Heart right ventricle (tissue), 16 donors: ENCODE data around the gene SPAG4. TPM values are rescaled to one million over a fixed set of nuclear protein-coding genes. Genes with fewer than 3 reads are reported as not detected.
A peak's percentile ranks its signal among the peaks of the same experiment; 100 is the strongest.

Source experiments
- ATAC-seq, 8 donors: fragments of 200-7000 bp; cut with Tn5 transposase; one replicate each; pipeline ENCODE4 v1.9.1; 2020; ENCODE audit warnings: mild to moderate bottlenecking in 8 of 8, moderate library complexity in 8 of 8, moderate number of reproducible peaks in 1 of 8
- DNase-seq, 2 donors: peaks; one replicate each; pipeline ENCODE4 v3.0.0-alpha.2; 2020
- H3K27ac ChIP-seq, 10 donors: fragments of 200-600 bp; sonication (generic) in 2 of 10; one replicate each; pipeline versions ENCODE4 v1.5.0 to v1.8.0; 2020 to 2022; ENCODE audit warnings: mild to moderate bottlenecking in 3 of 10
- H3K27me3 ChIP-seq, 7 donors: fragments of 200-600 bp; one replicate each; pipeline ENCODE4 v1.8.0; 2021 to 2022; ENCODE audit warnings: mild to moderate bottlenecking in 2 of 7
- H3K36me3 ChIP-seq, 9 donors: fragments of 200-600 bp; sonication (generic) in 1 of 9; one replicate each; pipeline versions ENCODE4 v1.5.0 to v1.8.0; 2020 to 2022; ENCODE audit warnings: mild to moderate bottlenecking in 2 of 9
- H3K4me1 ChIP-seq, 9 donors: fragments of 200-600 bp; sonication (generic) in 1 of 9; one replicate each; pipeline versions ENCODE4 v1.5.0 to v1.8.0; 2020 to 2022; ENCODE audit warnings: mild to moderate bottlenecking in 4 of 9
- H3K4me3 ChIP-seq, 10 donors: fragments of 200-600 bp; sonication (generic) in 2 of 10; one replicate each; pipeline versions ENCODE4 v1.5.0 to v1.8.0; 2020 to 2022; ENCODE audit warnings: mild to moderate bottlenecking in 7 of 10, moderate library complexity in 2 of 10
- H3K9me3 ChIP-seq, 11 donors: fragments of 200-600 bp in 10 of 11; sonication (generic) in 2 of 11; one replicate each; pipeline versions ENCODE4 v1.5.0 to v1.8.0; 2013 to 2022; ENCODE audit warnings: mild to moderate bottlenecking in 2 of 11, control low read depth in 1 of 11, moderate library complexity in 1 of 11
- CTCF ChIP-seq, 9 donors: fragments of 200-600 bp; sonication (generic) in 2 of 9; IDR thresholded peaks; one replicate each; pipeline versions ENCODE4 v1.5.0 to v1.8.0; 2021 to 2022; ENCODE audit warnings: antibody characterized with exemption in 9 of 9, mild to moderate bottlenecking in 5 of 9, moderate library complexity in 1 of 9
- WGBS, 2 donors: extraction: QIAGEN DNeasy Blood & Tissue Kit; methylation state at CpG; one replicate each; pipeline ENCODE4 v1.1.7; 2013; ENCODE audit warnings: inconsistent platforms in 1 of 2; 5-methylcytosine and 5-hydroxymethylcytosine counted together
- intact Hi-C, 10 donors: fragments of 100-400 bp; cut with DNase I; formaldehyde crosslinking; loops; one replicate each; pipeline versions ENCODE4 v1.11.1 to v1.14.2; 2022
- polyA plus RNA-seq, 2 donors: library from polyadenylated mRNA; stranded (reverse); fragments of 200-250 nt; gene quantifications; one replicate each; pipeline ENCODE4 v1.2.3, GENCODE V29; 2013
- total RNA-seq, 10 donors: library from RNA; stranded (reverse); fragmentation: NEBNext Ultra II Directional in 3 of 10; extraction: Animal tissue kit (Norgen Biotek cat#: 25700) in 3 of 10; gene quantifications; one replicate each; pipeline versions ENCODE4 v1.2.1 to v1.2.4, GENCODE V29; 2021 to 2023
- donor health status: Arrhythmogenic right ventricular cardiomyopathy.
- donor health status: ischemic (EF 13 %, LVEDD 7.1; RV severe dilation, severe dysfunction).
- donor health status: healthy with polysubstance abuse.
- donor health status: DM: no; HTN: yes; CAD: no.
- donor health status: DM: no; HTN: no; CAD: no.
- donor health status: ischemic (EF 25% LVEDD 6.9; RV normal size, moderate dysfunction).
- donor health status: ischemic (EF 25% LVEDD 5.7; RV mildly dilated, moderate dysfunction).
- donor health status: healthy.
- donor health status: DM: yes; HTN: yes; CAD: no.
- donor health status: Ischemic cardiomyopathy.
- donor health status: ischemic (EF 35%, LVEDD 5.7; RV mildly dilated, moderate dysfunction).
- donor health status: nonischemic (EF 11% LVEDD 7.7; RV severe dilation, severe dysfunction).
- donor health status: DM: yes; HTN: yes; CAD: no.
- donor health status: PGD.
- donor health status: ischemic (EF 29% LVEDD 5.4; RV normal size, mild dysfunction).
- donor health status: nonischemic (EF 23%, LVEDD 6.1; RV moderate dilation, normal function).

Gene SPAG4
- total and polyA plus RNA-seq, 12 donors = 2.7 to 11.7 (median 4.3) TPM

- H3K27me3 ChIP-seq = peaks cover 0 to 35% (median 21%) of the 10 kb centered on the region in 7 donors
- no peak for TF ChIP-seq CTCF (IDR thresholded peaks at IDR 0.05)
- no peak overlapping the region for H3K4me3 ChIP-seq
- 92 to 95% methylated on average over 15 of the region's 15 CpGs for WGBS, 2 donors
- no peaks in the 10 kb centered on the region for H3K36me3 ChIP-seq
- H3K9me3 ChIP-seq = no peaks in the 10 kb centered on the region
- no peak overlapping the region for H3K27ac ChIP-seq
- no peak for ATAC-seq
- DNase-seq = no peak
- intact Hi-C loops = loop anchor here in 1 of 10 donors (10.0 kb wide), 1 partner anchor 282 kb away; no protein-coding TSS in a partner anchor
- H3K4me1 ChIP-seq = peaks cover 0 to 18% (median 17%) of the 10 kb centered on the region in 9 donors
These were observed 12.7 kb upstream of the SPAG4 start for GRCh38 chr20:35602851-35603495.

GRCh38 chr20:35603695-35604448 lies 11.8 kb upstream of the SPAG4 start:
- no peak for ATAC-seq
- 95% methylated on average over 11 of the region's 11 CpGs for WGBS, 2 donors

GRCh38 chr20:35604449-35604747 lies 11.2 kb upstream of the SPAG4 start:
- Histone ChIP-seq H3K4me1 (peaks cover 0 to 18% (median 17%) of the 10 kb centered on the region in 9 donors), H3K27me3 (peaks cover 0 to 31% (median 21%) of the 10 kb centered on the region in 7 donors), H3K27ac (no peak overlapping the region), H3K4me3 (no peak overlapping the region), H3K9me3 (no peaks in the 10 kb centered on the region), H3K36me3 (no peaks in the 10 kb centered on the region)
- intact Hi-C loops = loop anchor here in 1 of 10 donors (10.0 kb wide), 1 partner anchor 280 kb away; no protein-coding TSS in a partner anchor
- ATAC-seq (no peak), DNase-seq (no peak)
- TF ChIP-seq CTCF (IDR thresholded peaks at IDR 0.05) = peak in 5 of 9 donors; percentile 8 to 30 (median 16)
- 65 to 66% methylated on average over 4 of the region's 4 CpGs for WGBS, 2 donors

More at GRCh38 chr20:35603695-35604448, 11.8 kb upstream of the SPAG4 start:
- peaks cover 0 to 18% (median 17%) of the 10 kb centered on the region in 9 donors for H3K4me1 ChIP-seq
- no peaks in the 10 kb centered on the region for H3K9me3 ChIP-seq
- DNase-seq = no peak
- TF ChIP-seq CTCF (IDR thresholded peaks at IDR 0.05) = no peak
- no peaks in the 10 kb centered on the region for H3K36me3 ChIP-seq
- no peak overlapping the region for H3K27ac ChIP-seq
- H3K27me3 ChIP-seq = peaks cover 0 to 35% (median 21%) of the 10 kb centered on the region in 7 donors
- intact Hi-C loops = loop anchor here in 1 of 10 donors (10.0 kb wide), 1 partner anchor 281 kb away; no protein-coding TSS in a partner anchor
- no peak overlapping the region for H3K4me3 ChIP-seq

GRCh38 chr20:35606127-35606526 lies 9.5 kb upstream of the SPAG4 start:
- peaks cover 0 to 14% (median 7%) of the 10 kb centered on the region in 7 donors for H3K27me3 ChIP-seq
- no peak for DNase-seq
- no peak for ATAC-seq
- intact Hi-C loops = loop anchor here in 1 of 10 donors (10.0 kb wide), 1 partner anchor 279 kb away; no protein-coding TSS in a partner anchor
- no peak overlapping the region for H3K27ac ChIP-seq
- WGBS, 2 donors = 87 to 89% methylated on average over 4 of the region's 4 CpGs
- no peaks in the 10 kb centered on the region for H3K36me3 ChIP-seq
- no peaks in the 10 kb centered on the region for H3K9me3 ChIP-seq
- peaks cover 0 to 15% (median 9%) of the 10 kb centered on the region in 9 donors for H3K4me1 ChIP-seq
- no peak overlapping the region for H3K4me3 ChIP-seq
- TF ChIP-seq CTCF (IDR thresholded peaks at IDR 0.05) = no peak
